Prostate gland (tissue), 2 donors: ENCODE data around the gene PPARA.

Experiments used
- POLR2A ChIP-seq: fragments of 450-650 bp; IDR thresholded peaks from one replicate; pipeline ENCODE4 v1.6.1; 2016; ENCODE audit warnings: antibody characterized with exemption, mild to moderate bottlenecking
- POLR2AphosphoS5 ChIP-seq: sonication (generic); formaldehyde crosslinking; IDR thresholded peaks from one replicate; pipeline ENCODE4 v1.6.1; 2017; ENCODE audit warnings: antibody characterized with exemption
- TF ChIP-seq, protein P1 (sequence below), 4 experiments: fragments of 200-600 bp in 2 of 4; fragments of 450-650 bp in 2 of 4; sonication (generic) in 2 of 4; IDR thresholded peaks; 1 replicate in 3 of 4; 2 replicates in 1 of 4; pipeline ENCODE4 v1.5.1; 2016 to 2019; ENCODE audit warnings: antibody characterized with exemption in 4 of 4, mild to moderate bottlenecking in 2 of 4, moderate library complexity in 2 of 4

DNA sequence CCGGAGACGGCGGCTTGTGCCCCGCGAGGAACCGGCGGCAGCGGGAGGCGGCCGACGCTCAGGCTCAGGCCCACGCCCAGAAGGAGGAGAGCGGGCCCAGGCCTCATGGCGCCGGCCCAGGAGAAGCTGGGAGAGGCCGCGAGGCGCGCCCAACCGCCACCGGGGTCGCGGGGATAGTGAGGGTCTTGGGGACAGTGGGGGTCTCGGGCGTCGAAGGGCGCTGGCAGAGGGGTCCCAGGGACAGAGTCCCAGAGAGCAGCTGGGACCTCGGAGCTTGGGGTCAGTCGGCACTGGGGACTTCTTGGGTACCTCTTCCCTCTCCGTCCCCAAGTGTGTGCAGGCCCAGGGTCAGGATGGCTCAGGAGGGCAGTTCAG is 112.9 kb downstream of the PPARA start, which contains the start of gene PKDREJ:
- TF ChIP-seq, protein P1, sequence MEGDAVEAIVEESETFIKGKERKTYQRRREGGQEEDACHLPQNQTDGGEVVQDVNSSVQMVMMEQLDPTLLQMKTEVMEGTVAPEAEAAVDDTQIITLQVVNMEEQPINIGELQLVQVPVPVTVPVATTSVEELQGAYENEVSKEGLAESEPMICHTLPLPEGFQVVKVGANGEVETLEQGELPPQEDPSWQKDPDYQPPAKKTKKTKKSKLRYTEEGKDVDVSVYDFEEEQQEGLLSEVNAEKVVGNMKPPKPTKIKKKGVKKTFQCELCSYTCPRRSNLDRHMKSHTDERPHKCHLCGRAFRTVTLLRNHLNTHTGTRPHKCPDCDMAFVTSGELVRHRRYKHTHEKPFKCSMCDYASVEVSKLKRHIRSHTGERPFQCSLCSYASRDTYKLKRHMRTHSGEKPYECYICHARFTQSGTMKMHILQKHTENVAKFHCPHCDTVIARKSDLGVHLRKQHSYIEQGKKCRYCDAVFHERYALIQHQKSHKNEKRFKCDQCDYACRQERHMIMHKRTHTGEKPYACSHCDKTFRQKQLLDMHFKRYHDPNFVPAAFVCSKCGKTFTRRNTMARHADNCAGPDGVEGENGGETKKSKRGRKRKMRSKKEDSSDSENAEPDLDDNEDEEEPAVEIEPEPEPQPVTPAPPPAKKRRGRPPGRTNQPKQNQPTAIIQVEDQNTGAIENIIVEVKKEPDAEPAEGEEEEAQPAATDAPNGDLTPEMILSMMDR (IDR thresholded peaks at IDR 0.05), result no peak
- TF ChIP-seq POLR2A, result no peak
- no peak for TF ChIP-seq POLR2AphosphoS5
